VCaP (cell line): ENCODE data around the gene PREX1.

ENCODE experiments used
- H3K27ac ChIP-seq: fragments of 450-650 bp; 2 replicates; pipeline ENCODE4 v1.5.1; 2017
- CTCF ChIP-seq: fragments of 450-650 bp; conservative IDR thresholded peaks from 2 replicates; pipeline ENCODE4 v1.5.1; 2017; ENCODE audit warnings: mild to moderate bottlenecking, moderate library complexity

The PREX1 gene

GRCh38 chr20:48687117-48687800 is 140.5 kb downstream of the PREX1 start:
- peak overlapping the region; percentile 91 for H3K27ac ChIP-seq
- no peak for TF ChIP-seq CTCF

- H3K27ac ChIP-seq: peak overlapping the region; percentile 91
- 0 out of 2 replicates have a peak, but pooled peaks have one; percentile 22 for TF ChIP-seq CTCF
Observed at GRCh38 chr20:48686238-48687116, 141.3 kb downstream of the PREX1 start.

- TF ChIP-seq CTCF: no peak
- peak overlapping the region; percentile 91 for H3K27ac ChIP-seq
Observed at GRCh38 chr20:48685300-48685699, 142.5 kb downstream of the PREX1 start.

- peak overlapping the region; percentile 91; the same call in 1 of the 2 replicates for H3K27ac ChIP-seq
Observed at GRCh38 chr20:48684501-48685041, 143.2 kb downstream of the PREX1 start.

GRCh38 chr20:48683467-48684175 is 144.2 kb downstream of the PREX1 start:
- H3K27ac ChIP-seq: peak overlapping the region; percentile 91
- no peak for TF ChIP-seq CTCF

More at GRCh38 chr20:48684501-48685041, 143.2 kb downstream of the PREX1 start:
- no peak for TF ChIP-seq CTCF

- no peak for TF ChIP-seq CTCF
- peak overlapping the region; percentile 91 for H3K27ac ChIP-seq
Observed at GRCh38 chr20:48682529-48683363, 145.1 kb downstream of the PREX1 start.
